Lower lobe of right lung (tissue), 2 donors: ENCODE results near the gene NKPD1. TPM values are rescaled to one million over a fixed set of nuclear protein-coding genes. Genes with fewer than 3 reads are reported as not detected.
A peak's percentile ranks its signal among the peaks of the same experiment; 100 is the strongest.

ENCODE experiments used
- ATAC-seq, 2 donors: fragments of 200-7000 bp; cut with Tn5 transposase; one replicate each; pipeline ENCODE4 v1.9.1; 2020 to 2022; ENCODE audit warnings: mild to moderate bottlenecking in 2 of 2, moderate library complexity in 2 of 2
- DNase-seq: peaks from one replicate; pipeline ENCODE4 v3.0.0-alpha.2; 2020
- H3K27ac ChIP-seq: fragments of 200-600 bp; one replicate; pipeline ENCODE4 v1.8.0; 2022
- H3K27me3 ChIP-seq: fragments of 200-600 bp; one replicate; pipeline ENCODE4 v1.8.0; 2022; ENCODE audit warnings: low read depth
- H3K36me3 ChIP-seq: fragments of 200-600 bp; one replicate; pipeline ENCODE4 v1.8.0; 2022; ENCODE audit warnings: mild to moderate bottlenecking
- H3K4me1 ChIP-seq: fragments of 200-600 bp; one replicate; pipeline ENCODE4 v1.8.0; 2022
- H3K4me3 ChIP-seq: fragments of 200-600 bp; one replicate; pipeline ENCODE4 v1.8.0; 2022; ENCODE audit warnings: mild to moderate bottlenecking
- H3K9me3 ChIP-seq: fragments of 200-600 bp; one replicate; pipeline ENCODE4 v1.8.0; 2022
- CTCF ChIP-seq: fragments of 200-600 bp; IDR thresholded peaks from one replicate; pipeline ENCODE4 v1.8.0; 2022; ENCODE audit warnings: antibody characterized with exemption, mild to moderate bottlenecking
- intact Hi-C: fragments of 100-400 bp; cut with DNase I; formaldehyde crosslinking; loops from one replicate; pipeline ENCODE4 v1.11.0; 2022
- total RNA-seq: library from RNA; stranded (reverse); fragmentation: NEBNext Ultra II Directional; extraction: Animal tissue kit (Norgen Biotek cat#: 25700); gene quantifications from one replicate; pipeline ENCODE4 v1.2.1, GENCODE V29; 2021
- donor health status: DM: no; HTN: yes; CAD: no; lungs with severe emphysema.

NKPD1 gene
- total RNA-seq, 1 donor from 2014 or later: not detected

DNA sequence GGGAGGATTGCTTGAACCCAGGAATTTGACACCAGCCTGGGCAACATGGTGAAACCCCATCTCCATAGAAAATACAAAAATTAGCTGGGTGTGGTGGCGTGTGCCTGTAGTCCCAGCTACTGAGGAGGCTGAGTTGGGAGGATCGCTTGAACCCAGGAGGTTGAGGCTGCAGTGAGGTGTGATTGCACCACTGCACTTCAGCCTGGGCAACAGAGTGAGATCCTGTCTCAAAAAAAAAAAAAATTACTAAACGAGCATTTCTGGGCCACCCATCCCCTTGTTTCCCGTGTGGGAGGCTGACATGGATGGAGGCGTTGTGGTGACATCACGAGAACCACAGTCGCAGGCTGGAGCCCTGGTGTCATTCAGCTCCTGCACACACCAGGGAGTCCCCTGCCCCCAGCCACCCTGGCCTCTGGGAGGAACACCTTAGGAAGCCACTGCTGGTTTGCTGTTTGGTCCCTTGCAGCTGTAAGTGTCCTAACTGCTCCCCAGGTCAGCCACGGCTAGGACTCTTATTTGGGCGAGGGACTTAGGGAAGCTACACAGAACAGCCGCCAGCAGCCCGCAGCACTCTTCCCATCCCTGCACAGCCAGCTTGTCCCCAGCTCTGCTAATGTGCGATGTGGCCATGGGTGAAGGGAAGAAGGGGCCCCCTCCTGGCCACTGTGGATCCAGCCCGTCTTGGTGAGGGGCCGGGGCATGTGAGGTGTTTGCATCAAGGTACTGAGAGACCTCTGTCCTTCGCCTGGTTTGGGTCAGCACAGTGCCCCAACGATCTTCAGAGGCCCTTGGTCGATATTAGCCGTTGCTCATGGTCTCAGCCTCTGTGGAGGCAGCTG lies 12.7 kb downstream of the NKPD1 start:
- no peak overlapping the region for H3K4me3 ChIP-seq
- intact Hi-C loops: no loop called here
- peaks cover 35% of the 10 kb centered on the region for H3K36me3 ChIP-seq
- ATAC-seq (no peak), DNase-seq (no peak)
- H3K27ac ChIP-seq: no peak overlapping the region
- no peaks in the 10 kb centered on the region for H3K9me3 ChIP-seq
- no peak for TF ChIP-seq CTCF
- peaks cover 25% of the 10 kb centered on the region for H3K27me3 ChIP-seq
- peaks cover 14% of the 10 kb centered on the region for H3K4me1 ChIP-seq

DNA sequence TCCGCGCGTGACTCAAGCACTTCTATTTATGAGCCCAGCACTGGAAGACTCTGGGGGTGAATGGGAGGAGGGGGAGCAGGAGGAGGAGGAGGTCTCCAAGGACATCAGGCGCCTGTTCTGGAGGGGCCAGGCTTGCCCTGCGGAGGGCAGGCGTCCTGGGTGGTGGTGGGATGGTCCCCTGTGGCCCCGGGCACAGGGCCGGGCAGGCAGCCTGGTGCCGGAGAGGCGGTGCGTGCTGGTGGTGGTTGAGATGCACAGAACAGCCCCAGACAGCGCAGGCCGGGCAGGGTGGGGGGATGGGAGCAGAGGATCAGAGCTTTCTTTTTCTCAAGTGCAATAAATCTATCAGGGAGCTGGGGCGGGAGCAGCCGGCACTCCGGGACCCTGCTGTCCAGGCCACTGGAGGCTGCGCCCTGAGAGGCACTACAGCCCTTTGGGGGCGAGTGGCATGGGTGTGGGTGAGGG lies 14.0 kb downstream of the NKPD1 start:
- peaks cover 2% of the 10 kb centered on the region for H3K4me1 ChIP-seq
- intact Hi-C loops: no loop called here
- TF ChIP-seq CTCF: no peak
- H3K9me3 ChIP-seq: no peaks in the 10 kb centered on the region
- H3K27ac ChIP-seq: no peak overlapping the region
- no peak overlapping the region for H3K4me3 ChIP-seq
- H3K27me3 ChIP-seq: peaks cover 13% of the 10 kb centered on the region
- no peak for DNase-seq
- H3K36me3 ChIP-seq: peaks cover 48% of the 10 kb centered on the region
- no peak for ATAC-seq

GRCh38 chr19:45146251-45146650 lies 14.5 kb downstream of the NKPD1 start:
- H3K27ac ChIP-seq: no peak overlapping the region
- peak in 1 of 2 donors; percentile 20 for ATAC-seq
- DNase-seq: no peak

GRCh38 chr19:45145270-45146189 lies 15.3 kb downstream of the NKPD1 start:
- ATAC-seq (no peak), DNase-seq (no peak)
- no peak for TF ChIP-seq CTCF
- Histone ChIP-seq H3K27ac (no peak overlapping the region), H3K36me3 (peaks cover 61% of the 10 kb centered on the region), H3K27me3 (peaks cover under 1% of the 10 kb centered on the region), H3K4me3 (no peak overlapping the region), H3K4me1 (no peaks in the 10 kb centered on the region), H3K9me3 (no peaks in the 10 kb centered on the region)
- intact Hi-C loops: no loop called here

More at GRCh38 chr19:45146251-45146650, 14.5 kb downstream of the NKPD1 start:
- H3K4me3 ChIP-seq: no peak overlapping the region
- H3K27me3 ChIP-seq: peaks cover 7% of the 10 kb centered on the region
- intact Hi-C loops: no loop called here
- peaks cover 53% of the 10 kb centered on the region for H3K36me3 ChIP-seq
- H3K9me3 ChIP-seq: no peaks in the 10 kb centered on the region
- H3K4me1 ChIP-seq: no peaks in the 10 kb centered on the region
- no peak for TF ChIP-seq CTCF

GRCh38 chr19:45144431-45145269 lies 16.1 kb downstream of the NKPD1 start:
- Histone ChIP-seq H3K4me3 (no peak overlapping the region), H3K4me1 (no peaks in the 10 kb centered on the region), H3K9me3 (no peaks in the 10 kb centered on the region), H3K27ac (no peak overlapping the region), H3K36me3 (peaks cover 62% of the 10 kb centered on the region), H3K27me3 (no peaks in the 10 kb centered on the region)
- intact Hi-C loops: no loop called here
- DNase-seq (no peak), ATAC-seq (no peak)
- TF ChIP-seq CTCF: no peak
